Keratinocyte (primary cell): ENCODE data around the gene EML2.

Experiments
- CTCF ChIP-seq, 3 experiments: IDR thresholded peaks in 1 of 3; conservative IDR thresholded peaks in 1 of 3; optimal IDR thresholded peaks in 1 of 3; 2 replicates in 2 of 3; 3 replicates in 1 of 3; pipeline versions ENCODE3 to v1.5.1; 2011; ENCODE audit warnings: low read length in 3 of 3, mild to moderate bottlenecking in 3 of 3, moderate library complexity in 2 of 3, control low read depth in 1 of 3, inconsistent platforms in 1 of 3; ENCODE audit not compliant: insufficient read depth in 2 of 3; ENCODE audit errors: extremely low read depth in 1 of 3
- EZH2 ChIP-seq: IDR thresholded peaks from one replicate; pipeline ENCODE4 v1.6.1; 2012; ENCODE audit warnings: inconsistent platforms, mild to moderate bottlenecking, low read length, moderate library complexity

GRCh38 chr19:45613926-45614725 lies 25.1 kb downstream of the EML2 start:
- no peak for TF ChIP-seq CTCF (optimal IDR thresholded peaks at IDR 0.05 in 1 of 3, IDR thresholded peaks at IDR 0.05 in 1 of 3, conservative IDR thresholded peaks at IDR 0.05 in 1 of 3; ENCODE audit: extremely low read depth in 1 of 3, insufficient read depth in 2 of 3, low read length in 3 of 3)
- TF ChIP-seq EZH2, result no peak
